Esophagus squamous epithelium (tissue), 5 donors: Measurements from ENCODE around the gene SMARCC2. TPM values are rescaled to one million over a fixed set of nuclear protein-coding genes. Genes with fewer than 3 reads are reported as not detected.
A peak's percentile ranks its signal among the peaks of the same experiment; 100 is the strongest.

Experiments used
- DNase-seq: peaks from one replicate; lab custom pipeline; 2025; lab: John Stamatoyannopoulos, UW
- H3K27ac ChIP-seq, 4 donors: fragments of 200-600 bp; sonication (generic); one replicate each; pipeline ENCODE4 v1.5.1; 2016 to 2019; ENCODE audit warnings: mild to moderate bottlenecking in 1 of 4
- H3K27me3 ChIP-seq, 4 donors: fragments of 200-600 bp; sonication (generic); 1 replicate in 3 of 4; 2 replicates in 1 of 4; pipeline versions ENCODE4 v1.5.1 to v1.6.0; 2017 to 2021; ENCODE audit warnings: antibody characterized with exemption in 1 of 4
- H3K36me3 ChIP-seq, 3 donors: fragments of 200-600 bp; sonication (generic); one replicate each; pipeline ENCODE4 v1.5.1; 2016 to 2019
- H3K4me1 ChIP-seq, 3 donors: fragments of 200-600 bp; sonication (generic); one replicate each; pipeline ENCODE4 v1.5.1; 2017 to 2019
- H3K4me3 ChIP-seq, 4 donors: fragments of 200-600 bp; sonication (generic); 1 replicate in 3 of 4; 2 replicates in 1 of 4; pipeline ENCODE4 v1.5.1; 2016 to 2019; ENCODE audit warnings: mild to moderate bottlenecking in 2 of 4, moderate library complexity in 1 of 4
- H3K9me3 ChIP-seq, 3 donors: fragments of 200-600 bp; sonication (generic); one replicate each; pipeline ENCODE4 v1.5.1; 2016 to 2019
- POLR2A ChIP-seq, 4 donors: fragments of 450-650 bp; IDR thresholded peaks; one replicate each; pipeline ENCODE4 v1.6.1; 2017; ENCODE audit warnings: antibody characterized with exemption in 4 of 4, mild to moderate bottlenecking in 4 of 4, moderate library complexity in 3 of 4
- WGBS, 2 donors: methylation state at CpG; one replicate each; pipeline ENCODE4 v1.1.5; 2018; 5-methylcytosine and 5-hydroxymethylcytosine counted together
- intact Hi-C: fragments of 100-400 bp; cut with DNase I; formaldehyde crosslinking; loops from one replicate; pipeline ENCODE4 v1.15.0; 2022
- total RNA-seq, 4 donors: library from RNA; depleted of rRNA; stranded (reverse); fragments of >200 nt; gene quantifications; one replicate each; pipeline ENCODE4 v1.1.0, GENCODE V29; 2016
- TF ChIP-seq, protein P1 (sequence below), 6 experiments: fragments of 450-650 bp in 4 of 6; fragments of 200-600 bp in 2 of 6; sonication (generic) in 2 of 6; IDR thresholded peaks; one replicate each; pipeline ENCODE4 v1.5.1; 2016 to 2019; ENCODE audit warnings: antibody characterized with exemption in 6 of 6, mild to moderate bottlenecking in 4 of 6, moderate library complexity in 4 of 6
- donor health status: DM: yes; HTN: yes; CAD: no.

The SMARCC2 gene
- total RNA-seq, 4 donors from 2014 or later, result 31.7 to 64.9 (median 46.1) TPM

DNA sequence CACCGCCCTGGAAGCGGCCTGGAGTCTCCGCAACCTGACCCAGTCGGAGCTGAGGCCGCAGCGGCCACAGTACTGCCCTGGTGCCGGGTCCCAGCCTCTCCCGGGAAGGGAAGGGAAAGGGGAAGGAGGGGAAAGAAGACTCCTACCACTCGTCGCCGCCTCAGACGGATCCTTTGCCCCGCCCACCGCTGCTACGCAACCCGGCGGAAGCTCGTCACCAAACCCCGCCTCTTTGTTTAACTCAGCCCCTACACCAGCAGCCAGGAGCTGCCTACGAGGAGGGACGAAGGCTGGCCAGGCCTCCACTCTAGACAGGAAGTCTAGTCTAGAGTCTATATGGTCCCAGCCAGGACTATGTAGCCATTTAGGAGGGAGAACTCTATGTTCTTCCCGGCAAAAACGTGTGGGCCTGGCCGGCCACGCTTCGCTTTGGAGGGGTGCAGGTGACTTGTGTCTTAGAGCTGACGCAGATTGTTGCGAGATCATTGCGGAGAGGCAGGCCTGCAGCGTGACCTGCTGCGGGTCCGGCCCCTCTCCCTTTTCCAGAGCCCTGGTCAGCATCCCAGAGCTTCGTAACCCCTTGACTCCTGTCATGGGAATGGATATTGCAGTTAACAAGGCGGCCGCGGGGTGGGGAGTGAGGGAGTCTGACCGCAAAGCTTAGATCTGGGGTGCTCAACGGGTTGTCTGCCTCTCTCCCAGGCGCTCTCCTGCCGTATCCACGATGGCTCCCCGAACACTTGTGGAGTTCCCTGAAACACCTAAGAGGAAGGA, 32.7 kb upstream of the SMARCC2 start, which contains the start of gene RNF41:
RNF41 (minus strand) TSS at position 166 of the 774 bp plus-strand sequence. CDS start 7,875 bp downstream, outside the sequence.
- Histone ChIP-seq H3K36me3 (peaks cover 0 to 26% (median 0%) of the 10 kb centered on the region in 3 donors), H3K4me1 (peaks cover 33 to 69% (median 37%) of the 10 kb centered on the region in 3 donors), H3K4me3 (peak within 1 kb of the TSS; percentile 73 to 89 (median 83)), H3K27me3 (no peaks in the 10 kb centered on the region), H3K9me3 (no peaks in the 10 kb centered on the region), H3K27ac (peak within 1 kb of the TSS; percentile 94 to 99 (median 98))
- WGBS, 2 donors, result 1 to 2% methylated on average over 29 to 32 of the region's 42 CpGs
- TF ChIP-seq, protein P1, sequence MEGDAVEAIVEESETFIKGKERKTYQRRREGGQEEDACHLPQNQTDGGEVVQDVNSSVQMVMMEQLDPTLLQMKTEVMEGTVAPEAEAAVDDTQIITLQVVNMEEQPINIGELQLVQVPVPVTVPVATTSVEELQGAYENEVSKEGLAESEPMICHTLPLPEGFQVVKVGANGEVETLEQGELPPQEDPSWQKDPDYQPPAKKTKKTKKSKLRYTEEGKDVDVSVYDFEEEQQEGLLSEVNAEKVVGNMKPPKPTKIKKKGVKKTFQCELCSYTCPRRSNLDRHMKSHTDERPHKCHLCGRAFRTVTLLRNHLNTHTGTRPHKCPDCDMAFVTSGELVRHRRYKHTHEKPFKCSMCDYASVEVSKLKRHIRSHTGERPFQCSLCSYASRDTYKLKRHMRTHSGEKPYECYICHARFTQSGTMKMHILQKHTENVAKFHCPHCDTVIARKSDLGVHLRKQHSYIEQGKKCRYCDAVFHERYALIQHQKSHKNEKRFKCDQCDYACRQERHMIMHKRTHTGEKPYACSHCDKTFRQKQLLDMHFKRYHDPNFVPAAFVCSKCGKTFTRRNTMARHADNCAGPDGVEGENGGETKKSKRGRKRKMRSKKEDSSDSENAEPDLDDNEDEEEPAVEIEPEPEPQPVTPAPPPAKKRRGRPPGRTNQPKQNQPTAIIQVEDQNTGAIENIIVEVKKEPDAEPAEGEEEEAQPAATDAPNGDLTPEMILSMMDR (IDR thresholded peaks at IDR 0.05), result peak in 2 of 6 experiments; percentile 9 to 20
- peak in 3 of 4 donors; percentile 94 to 98 (median 98) for TF ChIP-seq POLR2A (IDR thresholded peaks at IDR 0.05)
- intact Hi-C loops, result no loop called here
- DNase-seq, result peak; percentile 83

DNA sequence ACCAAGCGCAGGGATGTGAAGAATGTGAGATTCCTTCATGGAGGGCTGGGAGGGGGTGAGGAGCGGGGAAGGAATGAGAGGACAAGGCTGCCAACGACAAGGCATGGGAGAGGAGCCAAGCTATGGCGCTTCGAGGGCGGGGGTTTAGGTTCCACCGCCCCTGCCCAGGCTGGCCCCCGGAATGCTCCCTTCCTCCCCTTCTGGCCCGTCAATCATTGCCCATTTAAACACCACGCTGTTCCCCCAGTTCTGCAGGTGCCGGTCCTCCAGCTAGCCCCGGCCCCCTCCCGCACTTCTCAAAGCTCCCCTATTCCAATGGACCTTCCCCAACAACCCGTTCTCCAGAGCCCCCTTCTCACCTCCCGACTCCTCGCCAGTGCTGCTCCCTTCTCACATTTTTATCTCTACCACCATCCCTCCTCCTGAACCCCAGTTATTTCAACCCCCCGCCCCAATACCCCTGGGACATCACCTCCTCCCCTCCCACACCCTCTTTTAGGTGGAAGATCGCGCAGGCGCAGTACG, 32.0 kb upstream of the SMARCC2 start:
- TF ChIP-seq, protein P1 (IDR thresholded peaks at IDR 0.05), result no peak
- TF ChIP-seq POLR2A (IDR thresholded peaks at IDR 0.05), result no peak
- Histone ChIP-seq H3K27me3 (no peaks in the 10 kb centered on the region), H3K27ac (peak overlapping the region; percentile 94 to 99 (median 98)), H3K36me3 (peaks cover 0 to 26% (median 0%) of the 10 kb centered on the region in 3 donors), H3K4me1 (peaks cover 33 to 69% (median 37%) of the 10 kb centered on the region in 3 donors), H3K4me3 (peak overlapping the region; percentile 73 to 89 (median 83)), H3K9me3 (no peaks in the 10 kb centered on the region)
- intact Hi-C loops, result no loop called here
- 0% methylated on average over 15 to 21 of the region's 21 CpGs for WGBS, 2 donors
- DNase-seq, result no peak

DNA sequence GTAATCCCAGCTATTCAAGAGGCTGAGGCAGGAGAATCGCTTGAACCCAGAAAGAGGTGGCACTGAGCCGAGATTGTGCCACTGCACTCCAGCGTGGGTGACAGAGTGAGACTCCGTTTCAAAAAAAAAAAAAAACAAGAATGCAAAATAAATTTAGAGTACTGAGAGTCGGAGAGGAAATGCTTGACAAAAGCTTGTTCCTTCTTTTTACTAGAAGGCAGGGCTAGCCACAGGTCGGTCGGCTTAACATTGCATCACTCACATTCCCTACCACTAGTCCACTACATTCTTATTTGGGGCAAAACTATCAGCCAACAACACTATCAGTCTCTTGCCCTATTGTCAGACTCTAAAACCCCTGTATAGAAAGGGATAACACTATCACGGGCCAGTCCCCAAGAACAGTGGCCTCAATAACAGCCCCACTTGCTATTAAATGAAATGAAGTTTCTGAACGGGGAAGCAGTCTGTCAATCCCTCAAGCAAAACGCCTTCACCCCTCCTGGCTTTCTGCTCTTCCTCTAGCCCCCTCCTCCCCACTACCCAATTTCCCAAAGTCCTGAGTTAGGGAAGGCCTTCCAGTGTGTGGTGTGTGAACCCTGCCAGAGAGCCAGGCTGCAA, 31.4 kb upstream of the SMARCC2 start:
- peak overlapping the region; percentile 73 to 89 (median 83) for H3K4me3 ChIP-seq
- peaks cover 0 to 26% (median 0%) of the 10 kb centered on the region in 3 donors for H3K36me3 ChIP-seq
- H3K27me3 ChIP-seq, result no peaks in the 10 kb centered on the region
- peak overlapping the region; percentile 94 to 99 (median 98) for H3K27ac ChIP-seq
- intact Hi-C loops, result no loop called here
- H3K9me3 ChIP-seq, result no peaks in the 10 kb centered on the region
- 6 to 7% methylated on average over 10 of the region's 10 CpGs for WGBS, 2 donors
- no peak for DNase-seq
- TF ChIP-seq, protein P1 (IDR thresholded peaks at IDR 0.05), result no peak
- no peak for TF ChIP-seq POLR2A (IDR thresholded peaks at IDR 0.05)
- peaks cover 33 to 69% (median 37%) of the 10 kb centered on the region in 3 donors for H3K4me1 ChIP-seq

DNA sequence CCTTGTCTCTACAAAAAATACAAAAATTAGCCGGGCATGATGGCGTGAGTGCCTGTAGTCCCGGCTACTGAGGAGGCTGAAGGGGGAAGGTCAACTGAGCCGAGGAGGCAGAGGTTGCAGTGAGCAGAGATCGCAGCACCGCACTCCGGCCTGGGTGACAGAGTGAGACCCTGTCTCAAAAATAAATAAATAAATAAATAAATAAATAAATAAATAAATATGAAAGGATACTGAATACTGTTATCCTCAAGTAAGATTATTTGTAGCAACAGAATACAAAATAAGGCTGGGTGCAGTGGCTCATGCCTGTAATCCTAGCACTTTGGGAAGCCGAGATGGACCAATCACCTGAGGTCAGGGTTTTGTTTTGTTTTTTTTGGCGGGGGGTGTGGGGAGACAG, 30.6 kb upstream of the SMARCC2 start:
- peaks cover 29 to 62% (median 34%) of the 10 kb centered on the region in 3 donors for H3K4me1 ChIP-seq
- 88 to 92% methylated on average over 9 of the region's 9 CpGs for WGBS, 2 donors
- H3K27ac ChIP-seq, result peak overlapping the region; percentile 94 to 99 (median 98)
- H3K36me3 ChIP-seq, result peaks cover 5 to 32% (median 7%) of the 10 kb centered on the region in 3 donors
- no peak for DNase-seq
- H3K27me3 ChIP-seq, result no peaks in the 10 kb centered on the region
- intact Hi-C loops, result no loop called here
- TF ChIP-seq, protein P1 (IDR thresholded peaks at IDR 0.05), result no peak
- peak overlapping the region in 1 of 4 donors; percentile 86 for H3K4me3 ChIP-seq
- H3K9me3 ChIP-seq, result no peaks in the 10 kb centered on the region
